HK-2 (cell line): ENCODE data around the gene HOXA13.

ENCODE experiments used
- DNase-seq: peaks from one replicate; pipeline ENCODE4 v3.0.0-alpha.2; 2018; ENCODE audit not compliant: unreplicated experiment

The HOXA13 gene

DNA sequence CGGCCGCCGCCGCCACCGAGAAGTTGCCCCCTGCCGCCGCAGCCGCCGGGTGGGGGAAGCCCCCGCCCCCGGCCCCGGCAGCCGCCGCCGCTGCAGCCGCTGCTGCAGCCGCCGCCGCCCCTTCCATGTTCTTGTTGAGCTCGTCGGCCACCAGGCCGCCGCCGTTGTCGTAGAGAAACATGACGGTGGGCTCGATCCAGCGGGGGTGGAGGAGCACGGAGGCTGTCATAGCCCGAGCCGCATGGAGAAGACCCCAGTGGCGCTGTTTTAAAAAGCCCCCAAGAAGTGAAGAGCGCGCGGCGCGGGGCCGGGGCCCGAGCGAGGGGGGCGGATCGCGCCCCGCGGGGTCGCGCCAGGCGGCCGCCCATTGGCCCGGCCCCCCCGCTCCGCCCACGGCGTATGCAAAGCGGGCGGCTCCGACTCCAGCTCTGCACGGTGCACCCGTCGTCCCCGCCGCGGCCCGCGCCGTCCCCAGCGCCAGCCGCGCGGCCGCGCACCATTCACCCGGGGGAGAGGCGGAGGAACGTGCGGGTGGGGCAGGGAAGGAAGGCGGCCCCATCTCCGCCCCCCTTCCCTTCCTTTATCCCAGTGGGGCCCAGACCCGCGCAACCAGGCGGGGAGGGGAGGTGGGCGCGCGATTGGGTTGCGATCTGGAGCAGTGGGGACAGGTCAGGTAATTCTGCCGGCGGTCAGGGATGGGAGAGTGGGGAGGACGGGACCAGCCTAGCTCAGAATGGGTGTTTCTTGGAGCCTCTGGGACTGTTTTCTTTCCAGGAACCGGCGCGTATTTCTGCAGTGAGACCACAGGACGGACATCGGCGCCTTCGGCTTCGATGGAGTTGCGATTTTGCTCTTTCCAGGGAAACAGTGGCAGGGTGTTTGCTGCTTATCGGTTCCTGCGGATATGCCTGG lies at the start of gene HOXA13:
Gene HOXA13 (minus strand): TSS at position 243 of the 912 bp plus-strand sequence. CDS start 14 bp downstream, at position 229.
- DNase-seq = no peak

DNA sequence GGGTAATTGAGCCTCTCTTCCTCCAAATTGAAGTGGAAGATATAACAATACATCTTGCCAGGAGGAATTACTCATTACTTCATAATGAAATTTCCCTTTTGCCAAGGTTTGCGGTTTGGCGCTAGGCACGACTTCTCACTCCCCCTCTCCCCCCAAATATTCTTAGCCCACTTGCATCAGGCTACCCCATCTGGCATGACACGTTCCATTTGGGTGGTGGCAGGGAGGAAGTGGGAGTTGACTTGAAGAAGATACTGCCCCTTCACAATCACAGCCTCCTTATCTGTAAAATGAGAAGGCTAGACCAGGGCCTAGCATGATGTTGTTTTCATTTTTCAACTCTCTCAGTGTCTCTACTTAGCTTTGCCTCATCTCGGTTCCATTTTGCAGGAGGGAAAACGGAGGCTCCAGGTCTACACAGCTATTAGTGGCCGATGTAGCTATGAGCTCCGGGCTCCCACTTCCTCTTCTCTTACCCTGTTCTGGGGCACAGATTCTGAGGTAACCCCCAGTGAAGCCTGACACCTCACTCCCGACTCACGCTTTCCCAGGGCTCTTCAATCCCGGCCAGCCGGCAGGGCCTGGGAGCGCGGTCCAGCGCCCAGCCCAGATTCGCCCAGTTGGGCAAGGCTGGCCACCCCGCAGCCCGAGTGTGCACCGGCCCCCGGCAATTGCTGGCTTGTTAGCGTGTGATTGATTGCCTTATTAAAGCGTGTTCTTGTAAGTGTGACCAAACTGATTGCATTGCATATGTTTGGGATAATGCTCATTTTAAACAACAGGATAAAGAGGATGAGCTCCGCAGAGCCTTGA lies 49.2 kb upstream of the HOXA13 start:
- DNase-seq = no peak

DNA sequence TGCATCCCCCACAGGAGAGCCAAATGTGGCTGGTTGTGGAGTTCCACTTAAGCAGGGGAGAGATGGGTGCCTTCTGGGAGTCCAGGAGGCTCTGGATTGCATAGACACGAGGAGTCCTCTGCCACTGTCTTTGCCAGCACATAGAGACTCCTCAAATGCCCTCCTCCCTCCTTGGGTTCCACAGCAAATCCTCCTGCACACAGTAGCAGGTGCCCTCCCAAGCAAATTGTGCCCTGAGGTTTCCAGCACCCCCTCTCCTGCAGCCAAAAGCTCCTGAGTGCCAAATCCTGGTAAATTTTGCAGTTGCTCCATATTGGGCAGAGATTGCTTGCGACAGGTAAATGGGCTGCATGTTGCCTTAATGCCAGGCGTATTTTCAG lies 48.5 kb upstream of the HOXA13 start:
- DNase-seq = no peak

DNA sequence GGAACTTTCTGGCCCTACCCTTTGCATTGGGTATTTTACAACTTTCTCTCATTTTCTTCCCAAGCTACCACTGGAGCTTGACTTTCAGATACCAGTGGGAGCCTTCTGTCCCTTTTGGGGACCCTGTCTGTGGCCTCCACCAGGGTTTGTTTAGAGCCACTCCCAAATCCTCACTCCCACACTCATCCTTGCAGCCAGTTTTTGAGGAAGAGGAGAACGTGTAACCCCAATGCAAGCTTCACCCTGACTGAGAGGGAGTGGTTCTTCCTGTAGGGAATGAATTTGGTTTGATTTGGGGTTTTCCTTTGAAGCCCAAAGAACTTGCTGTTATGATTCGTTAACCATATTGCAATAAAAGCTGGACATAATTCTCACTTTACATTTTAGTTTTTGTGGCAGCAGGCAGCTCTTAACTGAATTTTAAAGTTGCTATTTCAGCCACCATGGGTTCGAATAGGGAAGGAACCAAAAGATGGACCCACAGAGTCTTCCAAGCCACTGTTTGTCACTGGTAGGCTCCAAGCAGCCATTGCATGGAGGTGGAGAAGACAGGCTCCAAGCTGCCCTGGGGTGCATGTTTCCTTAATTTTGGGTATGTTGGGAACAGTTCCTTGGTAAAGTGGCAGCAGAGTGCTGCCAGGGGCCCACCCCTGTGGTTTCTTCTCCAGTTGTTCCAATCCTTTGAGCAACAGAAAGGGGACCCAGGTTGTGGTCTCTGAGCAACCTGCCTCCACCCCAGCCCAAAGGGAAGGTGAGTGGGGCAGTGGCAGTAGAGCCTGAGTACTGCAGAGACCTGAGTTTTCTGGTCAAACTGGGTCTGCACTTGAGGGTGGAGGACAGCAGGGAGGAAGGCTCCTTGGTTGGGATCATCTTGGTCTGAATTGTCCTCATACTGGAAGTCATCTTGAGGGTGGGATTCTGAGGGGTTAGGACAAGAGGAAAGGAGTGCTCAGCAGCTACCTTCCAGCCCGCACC lies 47.8 kb upstream of the HOXA13 start:
- no peak for DNase-seq

GRCh38 chr7:27247000-27247399 lies 47.1 kb upstream of the HOXA13 start:
- no peak for DNase-seq

DNA sequence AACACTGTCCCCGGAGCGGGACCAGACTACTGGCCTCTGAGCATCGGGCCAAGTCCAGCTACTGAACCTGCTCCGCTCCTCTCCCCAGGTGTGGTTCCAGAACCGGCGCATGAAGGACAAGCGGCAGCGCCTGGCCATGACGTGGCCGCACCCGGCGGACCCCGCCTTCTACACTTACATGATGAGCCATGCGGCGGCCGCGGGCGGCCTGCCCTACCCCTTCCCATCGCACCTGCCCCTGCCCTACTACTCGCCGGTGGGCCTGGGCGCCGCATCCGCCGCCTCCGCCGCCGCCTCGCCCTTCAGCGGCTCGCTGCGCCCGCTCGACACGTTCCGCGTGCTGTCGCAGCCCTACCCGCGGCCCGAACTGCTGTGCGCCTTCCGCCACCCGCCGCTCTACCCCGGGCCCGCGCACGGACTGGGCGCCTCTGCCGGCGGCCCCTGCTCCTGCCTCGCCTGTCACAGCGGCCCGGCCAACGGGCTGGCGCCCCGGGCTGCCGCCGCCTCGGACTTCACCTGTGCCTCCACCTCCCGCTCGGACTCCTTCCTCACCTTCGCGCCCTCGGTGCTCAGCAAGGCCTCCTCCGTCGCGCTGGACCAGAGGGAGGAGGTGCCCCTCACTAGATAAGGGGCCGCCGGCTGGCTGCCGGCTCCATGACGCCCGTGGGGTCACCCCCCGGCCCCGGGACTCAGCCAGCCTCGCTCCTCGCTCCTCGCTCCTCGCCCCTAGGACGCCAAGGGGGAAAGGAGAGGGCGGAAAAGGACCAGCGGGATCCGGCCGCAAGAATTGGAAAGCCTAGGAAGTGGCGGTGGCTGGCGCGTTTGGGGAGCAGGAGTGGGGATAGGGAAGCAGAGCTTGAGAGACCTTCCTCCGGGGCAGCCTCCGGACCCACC lies 46.2 kb upstream of the HOXA13 start:
- DNase-seq = no peak

- no peak for DNase-seq
Observed at GRCh38 chr7:27245124-27245797, 45.4 kb upstream of the HOXA13 start.

- no peak for DNase-seq
Observed at GRCh38 chr7:27244488-27245123, 44.7 kb upstream of the HOXA13 start.

GRCh38 chr7:27243340-27244163 lies 43.7 kb upstream of the HOXA13 start:
- no peak for DNase-seq

GRCh38 chr7:27242555-27243339 lies 42.9 kb upstream of the HOXA13 start, which contains the start of gene EVX1:
EVX1 (plus strand) TSS chr7:27242802; CDS start chr7:27243031, 229 bp downstream.
- no peak for DNase-seq

- DNase-seq = no peak
Observed at GRCh38 chr7:27242154-27242553, 42.3 kb upstream of the HOXA13 start.

- DNase-seq = no peak
Observed at GRCh38 chr7:27241189-27242056, 41.5 kb upstream of the HOXA13 start.

DNA sequence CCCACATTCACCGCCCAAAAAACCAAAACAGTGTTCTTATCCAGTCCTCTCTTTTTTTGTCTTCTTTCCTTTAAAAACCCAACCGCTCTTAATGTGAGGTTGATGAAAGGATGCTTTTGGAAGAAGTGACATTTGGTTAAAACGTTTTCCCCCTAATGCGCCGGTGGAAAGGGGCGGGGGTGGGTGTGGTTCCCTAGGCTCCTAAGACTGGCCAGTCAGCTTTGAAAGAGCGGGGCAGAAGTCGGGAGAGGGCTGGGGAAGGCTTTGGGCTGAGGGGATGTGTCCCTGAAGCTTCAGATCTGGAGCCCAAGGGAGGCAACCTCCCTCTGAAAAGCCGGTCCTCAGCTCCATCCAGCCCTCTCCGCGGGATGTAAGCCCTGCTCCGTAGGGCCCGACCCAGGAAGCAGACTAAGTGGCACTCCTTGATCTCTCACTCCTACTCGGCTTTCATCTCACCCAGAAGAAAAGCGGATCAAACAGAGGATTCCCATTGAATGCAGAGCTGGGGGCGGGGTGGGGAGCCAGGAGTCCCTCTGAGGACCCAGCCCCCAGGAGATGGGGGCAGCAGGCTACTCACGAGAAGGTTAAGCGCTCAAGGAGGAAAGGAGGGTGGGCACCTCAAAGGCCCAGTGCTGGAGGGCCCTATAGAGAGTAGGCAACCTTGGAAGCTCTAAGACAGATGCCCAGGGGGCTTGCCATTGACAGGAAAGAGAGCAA lies 40.3 kb upstream of the HOXA13 start:
- DNase-seq = no peak

DNA sequence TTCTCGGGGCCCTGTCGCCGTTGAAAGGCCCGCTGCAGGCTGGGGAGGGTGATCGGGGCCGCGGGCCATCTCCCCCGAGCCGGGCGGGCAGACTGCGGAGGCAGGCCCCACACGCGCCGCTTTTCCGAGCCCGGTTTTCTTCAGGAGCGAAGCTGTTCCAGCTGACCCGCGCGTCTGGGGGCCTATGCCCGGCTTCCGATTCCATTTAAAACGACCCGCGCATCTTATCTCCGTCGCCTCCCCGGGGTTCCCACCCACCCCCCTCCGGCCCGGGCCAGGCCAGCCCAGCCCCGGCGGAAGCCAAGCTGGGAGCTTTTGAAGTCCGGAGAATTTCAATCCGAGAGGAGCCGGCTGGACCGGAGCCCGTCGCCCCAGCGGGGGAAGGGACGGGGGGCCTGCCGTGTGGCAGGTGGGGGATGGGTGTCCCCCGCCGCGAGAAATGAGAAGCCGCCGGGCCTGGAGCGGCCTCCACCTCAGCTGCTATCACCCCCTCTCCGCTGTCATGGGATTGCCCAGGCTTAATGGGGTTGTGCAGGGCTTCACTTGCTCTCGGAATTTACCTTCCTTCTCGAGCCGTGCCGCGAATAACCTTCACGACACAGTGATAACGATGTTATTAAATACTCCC lies 39.6 kb upstream of the HOXA13 start:
- no peak for DNase-seq

DNA sequence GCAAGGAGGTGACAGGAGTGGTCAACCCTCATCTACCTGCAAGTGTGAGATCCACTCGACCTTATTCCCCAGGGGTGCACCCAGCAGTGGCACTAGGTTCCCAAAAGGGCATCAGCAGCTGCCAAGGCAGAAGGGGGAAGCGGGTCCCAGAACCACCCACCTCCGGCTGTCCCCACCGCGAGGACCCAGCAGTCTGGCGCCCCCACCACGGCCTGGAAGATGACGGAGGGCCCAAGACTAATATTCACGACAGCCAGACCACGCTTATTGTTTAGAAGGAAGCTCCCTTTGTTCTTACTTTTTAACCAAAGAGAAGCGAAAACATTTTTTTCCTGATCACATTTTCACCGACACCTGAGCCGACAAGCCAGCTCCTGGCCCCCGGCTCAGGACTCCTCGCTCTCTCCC lies 39.1 kb upstream of the HOXA13 start:
- DNase-seq = no peak
